ENCODE data around the gene CCDC63. TPM values are rescaled to one million over a fixed set of nuclear protein-coding genes. Genes with fewer than 3 reads are reported as not detected.

CCDC63 gene
- total and polyA plus RNA-seq, 2 of the 13 experiments (the other 11 are each of a cell fraction or from before 2014, with no cell fraction given) = not detected

DNA sequence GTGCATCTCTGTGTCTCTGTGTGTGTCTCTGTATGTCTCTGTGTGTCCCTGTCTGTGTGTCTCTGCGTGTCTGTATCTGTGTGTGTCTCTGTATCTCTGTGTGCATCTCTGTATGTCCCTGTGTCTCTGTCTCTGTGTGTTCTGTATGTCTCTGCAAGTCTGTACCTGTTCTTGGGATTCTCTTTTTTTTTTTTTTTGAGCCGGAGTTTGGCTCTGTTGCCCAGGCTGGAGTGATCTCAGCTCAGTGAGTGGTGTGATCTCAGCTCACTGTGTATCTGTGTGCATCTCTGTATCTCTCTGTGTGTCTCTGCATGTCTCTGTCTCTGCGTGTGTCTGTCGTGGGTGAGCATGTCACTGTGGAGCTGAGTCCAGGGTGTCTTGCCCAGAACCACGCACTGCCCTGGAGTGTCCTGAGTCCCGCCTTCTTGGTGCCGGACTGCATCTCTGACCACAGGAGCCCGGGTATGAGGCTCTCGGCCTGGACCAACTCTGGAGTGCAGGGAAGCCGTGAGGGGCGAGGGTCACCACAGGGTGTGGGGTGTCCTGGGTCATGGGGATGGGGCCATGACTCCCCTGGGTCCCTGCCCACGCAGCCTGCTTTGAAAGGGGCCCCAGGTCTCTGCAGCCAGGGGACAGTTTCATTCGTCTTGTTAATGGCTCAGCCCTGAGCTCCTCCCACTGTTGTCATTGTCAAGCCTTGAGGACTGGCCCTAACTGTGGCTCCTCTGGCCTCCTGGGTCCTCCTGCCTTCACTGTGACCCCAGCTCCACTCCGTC lies 61.8 kb downstream of the CCDC63 start:
- BruUV-seq (replicated peaks) = no TSS peak

DNA sequence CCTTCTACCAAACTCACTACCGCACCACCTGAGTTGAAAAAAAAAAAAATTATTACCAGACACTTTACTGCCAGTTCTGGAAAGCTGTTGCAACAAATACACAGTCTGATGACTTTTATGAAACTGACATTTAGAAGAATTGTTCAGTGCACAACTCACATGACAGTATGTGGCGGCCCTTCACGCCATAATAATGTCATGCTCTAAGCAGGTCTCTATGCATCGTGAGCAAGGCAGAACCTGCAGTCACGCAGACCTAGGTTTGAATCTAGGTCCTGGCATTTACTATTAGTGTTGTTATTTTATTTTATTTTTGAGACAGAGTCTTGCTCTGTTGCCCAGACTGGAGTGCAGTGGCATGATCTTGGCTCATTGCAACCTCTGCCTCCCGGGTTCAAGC lies 65.5 kb downstream of the CCDC63 start:
- CTCF ChIA-PET (ENCODE audit: low intra/inter-chr PET ratio, low total read pairs) = no interaction called here
- no peak overlapping the region for H3K27ac ChIP-seq (ENCODE audit: extremely low read length, insufficient read depth, low read length)
- no peaks in the 10 kb centered on the region for H3K79me2 ChIP-seq (ENCODE audit: insufficient read depth, low read length)
- ATAC-seq = no peak
- H2AFZ ChIP-seq (ENCODE audit: low read length) = no peak overlapping the region
- DNase-seq (ENCODE audit: low spot score) = no peak
- H4K20me1 ChIP-seq (ENCODE audit: insufficient read depth, low read length) = no peaks in the 10 kb centered on the region
- no TSS peak for BruUV-seq (replicated peaks)
- FAIRE-seq = no peak
- in situ Hi-C loops (cut with HindIII; ENCODE audit: extremely low pct_ligation_motif_present, low pct_unique_long_range_greater_than_20kb) (no loop called here), intact Hi-C loops (cut with micrococcal nuclease; ENCODE audit: unreplicated experiment) (no loop called here)
- 30% methylated on average over 6 of the region's 6 CpGs for WGBS (ENCODE audit: low lambda C conversion rate)
- no peak overlapping the region for H3K4me2 ChIP-seq (ENCODE audit: low read depth, low read length)
- TF ChIP-seq CAMTA2 (CRISPR knock-in tag; IDR thresholded peaks at IDR 0.05; ENCODE audit: borderline replicate concordance) = no peak
- no peaks in the 10 kb centered on the region for H3K9me3 ChIP-seq (ENCODE audit: low read length)
- H3K4me1 ChIP-seq (ENCODE audit: insufficient read depth, low read length) = no peaks in the 10 kb centered on the region
- no peak overlapping the region for H3K9ac ChIP-seq (ENCODE audit: insufficient read depth, low read depth, low read length)
- no peak overlapping the region for H3K4me3 ChIP-seq (replicated peaks in 1 of 3; ENCODE audit: insufficient read depth in 1 of 3, low read depth in 2 of 3, low read length in 3 of 3)
- POLR2A ChIA-PET = no interaction called here
- peaks cover 0 to 17% of the 10 kb centered on the region in 2 experiments; a peak in 3 of 5 replicates for H3K27me3 ChIP-seq (ENCODE audit: control insufficient read depth in 1 of 2, insufficient read depth in 2 of 2, low read length in 2 of 2)
- no peaks in the 10 kb centered on the region for H3K36me3 ChIP-seq (replicated peaks in 1 of 2; ENCODE audit: control insufficient read depth in 1 of 2, insufficient read depth in 2 of 2, low read length in 2 of 2)

More for the DNA sequence above, 61.8 kb downstream of the CCDC63 start:
- DNase-seq (ENCODE audit: low spot score) (no peak), ATAC-seq (no peak), FAIRE-seq (no peak)
- Histone ChIP-seq H3K4me1 (ENCODE audit: insufficient read depth, low read length) (no peaks in the 10 kb centered on the region), H3K27me3 (ENCODE audit: control insufficient read depth in 1 of 2, insufficient read depth in 2 of 2, low read length in 2 of 2) (peaks cover 0 to 18% of the 10 kb centered on the region in 2 experiments; a peak in 2 of 5 replicates), H3K36me3 (replicated peaks in 1 of 2; ENCODE audit: control insufficient read depth in 1 of 2, insufficient read depth in 2 of 2, low read length in 2 of 2) (no peaks in the 10 kb centered on the region), H4K20me1 (ENCODE audit: insufficient read depth, low read length) (no peaks in the 10 kb centered on the region), H3K9ac (ENCODE audit: insufficient read depth, low read depth, low read length) (no peak overlapping the region), H3K79me2 (ENCODE audit: insufficient read depth, low read length) (no peaks in the 10 kb centered on the region), H3K4me3 (replicated peaks in 1 of 3; ENCODE audit: insufficient read depth in 1 of 3, low read depth in 2 of 3, low read length in 3 of 3) (no peak overlapping the region), H3K9me3 (ENCODE audit: low read length) (no peaks in the 10 kb centered on the region), H3K4me2 (ENCODE audit: low read depth, low read length) (no peak overlapping the region), H3K27ac (ENCODE audit: extremely low read length, insufficient read depth, low read length) (no peak overlapping the region), H2AFZ (ENCODE audit: low read length) (no peak overlapping the region)
- ChIA-PET CTCF (ENCODE audit: low intra/inter-chr PET ratio, low total read pairs) (no interaction called here), POLR2A (no interaction called here)
- WGBS (ENCODE audit: low lambda C conversion rate) = 12% methylated on average over 9 of the region's 14 CpGs
- in situ Hi-C loops (cut with HindIII; ENCODE audit: extremely low pct_ligation_motif_present, low pct_unique_long_range_greater_than_20kb) = no loop called here
- intact Hi-C loops (cut with micrococcal nuclease; ENCODE audit: unreplicated experiment) = no loop called here
- TF ChIP-seq ZNF547 (CRISPR knock-in tag; IDR thresholded peaks at IDR 0.05) (no peak), ZNF546 (CRISPR knock-in tag; conservative IDR thresholded peaks at IDR 0.05) (no peak), NONO (IDR thresholded peaks at IDR 0.05) (0 out of 2 replicates have a peak, but pooled peaks have one; percentile 38), NONO (CRISPR knock-in tag; conservative IDR thresholded peaks at IDR 0.05) (no peak), DPF2 (CRISPR knock-in tag; IDR thresholded peaks at IDR 0.05; ENCODE audit: borderline replicate concordance, low read depth) (no peak)

All from HepG2 (cell line).